Fibroblast of skin of abdomen (primary cell): Measurements from ENCODE around the gene CUX1.
"Not testable (repeated sequence)": the region's sequence is repeated elsewhere in the genome, so short reads cannot be mapped to it uniquely, and the experiment has no call there.

Experiments used
- DNase-seq: peaks from one replicate; pipeline ENCODE4 v3.0.0-alpha.2; 2013

The CUX1 gene

GRCh38 chr7:102223184-102223583 is 405.8 kb downstream of the CUX1 start:
- DNase-seq: no peak

- DNase-seq: no peak
Measured at GRCh38 chr7:102225025-102225424, 407.6 kb downstream of the CUX1 start.

- DNase-seq: no peak
Measured at GRCh38 chr7:102227371-102227770, 409.9 kb downstream of the CUX1 start.

DNA sequence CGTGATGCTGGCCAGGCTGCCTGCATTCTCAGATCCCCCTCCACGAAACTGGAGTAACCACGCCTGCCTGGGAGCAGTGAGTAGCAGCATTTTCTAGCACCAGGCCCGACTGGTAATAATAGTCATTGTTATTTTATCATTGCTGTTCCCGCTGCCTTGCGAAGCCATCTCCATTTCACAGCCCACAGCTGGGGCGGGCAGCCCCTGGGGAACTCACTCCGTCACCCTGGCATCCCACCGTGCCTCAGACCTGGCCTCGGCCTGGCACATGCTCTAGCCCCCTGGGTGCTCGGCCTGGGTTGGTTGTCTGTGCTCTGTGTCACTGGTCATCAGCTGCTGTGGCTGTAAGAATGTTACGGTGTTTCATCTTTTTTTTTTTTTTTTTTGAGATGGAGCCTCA is 411.5 kb downstream of the CUX1 start:
- DNase-seq: no peak

DNA sequence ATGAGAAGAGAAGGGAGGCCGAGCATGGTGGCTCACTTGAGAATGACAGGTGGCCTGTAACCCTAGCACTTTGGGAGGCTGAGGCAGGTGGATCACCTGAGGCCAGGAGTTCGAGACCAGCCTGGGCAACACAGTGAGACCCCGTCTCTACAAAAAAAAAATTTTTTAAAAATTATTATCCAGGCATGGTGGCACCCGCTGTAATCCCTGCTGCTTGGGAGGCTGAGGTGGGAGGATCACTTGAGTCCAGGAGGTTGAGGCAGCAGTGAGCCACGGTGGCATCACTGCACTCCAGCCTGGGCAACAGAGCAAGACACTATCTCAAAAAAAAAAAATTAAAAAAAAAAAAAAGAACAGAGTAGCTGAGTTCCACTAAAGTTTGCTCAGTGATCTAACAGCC is 412.7 kb downstream of the CUX1 start:
- DNase-seq: not testable (repeated sequence)

- peak; percentile 76 for DNase-seq
Measured at GRCh38 chr7:102230593-102230992, 413.2 kb downstream of the CUX1 start.

GRCh38 chr7:102232611-102233286 is 415.3 kb downstream of the CUX1 start:
- DNase-seq: no peak

DNA sequence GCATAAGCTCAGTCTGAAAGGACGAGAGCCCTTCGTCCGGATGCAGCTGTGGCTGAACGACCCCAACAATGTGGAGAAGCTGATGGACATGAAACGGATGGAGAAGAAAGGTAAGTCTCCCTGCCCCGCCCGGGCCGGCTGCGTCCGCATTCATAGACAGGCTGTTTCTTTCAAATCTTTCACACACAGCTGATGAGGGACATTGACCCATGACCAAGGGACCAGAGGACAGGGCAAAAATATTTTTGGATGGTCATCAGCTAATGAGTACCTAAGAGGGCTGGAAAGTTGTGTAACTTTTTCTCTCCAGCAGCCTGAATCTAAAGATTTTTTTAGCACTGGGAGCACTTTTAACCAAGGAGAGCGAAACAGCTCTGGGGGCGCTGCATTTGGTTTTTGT is 416.7 kb downstream of the CUX1 start:
- no peak for DNase-seq

GRCh38 chr7:102234801-102235550 is 417.6 kb downstream of the CUX1 start:
- DNase-seq: no peak

GRCh38 chr7:102236102-102236501 is 418.7 kb downstream of the CUX1 start:
- no peak for DNase-seq

DNA sequence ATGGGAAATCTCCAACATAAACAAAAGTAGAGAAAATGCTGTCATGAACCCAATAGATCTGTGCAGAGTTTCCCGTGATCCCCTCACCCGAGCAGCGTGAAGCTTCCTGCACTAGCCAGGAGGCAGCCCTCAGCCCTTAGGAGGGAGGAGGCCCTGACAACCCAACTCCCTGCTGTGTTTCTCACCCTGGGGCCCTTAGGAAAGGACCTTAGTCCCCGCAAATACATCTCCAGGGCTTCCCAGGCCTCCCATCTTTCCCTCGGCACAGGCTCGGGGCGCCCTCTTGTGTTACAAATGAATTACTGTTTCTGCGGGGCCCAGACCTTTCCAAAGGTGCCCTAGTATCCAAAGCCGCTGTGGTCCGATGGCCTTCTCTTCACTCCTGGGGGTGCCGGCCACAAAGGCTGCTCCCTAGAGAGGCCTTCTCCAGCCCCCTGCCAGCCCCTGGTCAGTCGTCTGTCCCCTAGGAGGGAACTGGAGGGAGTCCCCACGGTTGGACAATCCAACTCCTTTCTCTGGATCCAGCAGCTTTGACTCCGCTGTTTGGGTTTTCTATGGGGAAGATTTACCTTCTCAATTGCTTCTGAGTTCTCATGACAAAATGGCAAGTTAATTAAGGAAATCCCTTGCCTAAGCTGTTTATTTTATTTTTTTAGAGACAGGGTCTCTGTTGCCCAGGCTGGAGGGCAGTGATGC is 419.3 kb downstream of the CUX1 start:
- DNase-seq: peak; percentile 63

DNA sequence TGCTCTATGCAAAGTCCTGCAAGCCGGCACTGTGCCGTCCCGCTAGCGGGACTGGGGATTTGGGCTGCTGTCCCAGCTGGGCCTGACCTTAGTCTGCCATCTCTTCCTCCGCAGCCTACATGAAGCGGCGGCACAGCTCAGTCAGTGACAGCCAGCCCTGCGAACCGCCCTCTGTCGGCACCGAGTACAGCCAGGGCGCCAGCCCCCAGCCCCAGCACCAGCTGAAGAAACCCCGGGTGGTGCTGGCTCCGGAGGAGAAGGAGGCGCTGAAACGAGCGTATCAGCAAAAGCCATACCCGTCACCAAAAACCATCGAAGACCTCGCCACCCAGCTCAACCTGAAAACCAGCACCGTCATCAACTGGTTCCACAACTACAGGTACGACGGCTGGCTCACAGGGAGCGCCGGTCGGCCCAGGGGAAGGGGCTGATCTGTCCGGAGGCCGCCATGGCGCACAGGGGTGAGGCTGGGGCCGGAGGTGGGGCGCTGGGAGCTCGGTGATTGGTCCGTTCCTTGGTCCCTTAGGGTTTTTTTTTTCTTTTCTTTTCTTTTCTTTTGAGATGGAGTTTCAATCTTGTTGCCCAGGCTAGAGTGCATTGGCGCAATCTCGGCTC is 421.9 kb downstream of the CUX1 start:
- no peak for DNase-seq

GRCh38 chr7:102241431-102241830 is 424.0 kb downstream of the CUX1 start:
- no peak for DNase-seq

DNA sequence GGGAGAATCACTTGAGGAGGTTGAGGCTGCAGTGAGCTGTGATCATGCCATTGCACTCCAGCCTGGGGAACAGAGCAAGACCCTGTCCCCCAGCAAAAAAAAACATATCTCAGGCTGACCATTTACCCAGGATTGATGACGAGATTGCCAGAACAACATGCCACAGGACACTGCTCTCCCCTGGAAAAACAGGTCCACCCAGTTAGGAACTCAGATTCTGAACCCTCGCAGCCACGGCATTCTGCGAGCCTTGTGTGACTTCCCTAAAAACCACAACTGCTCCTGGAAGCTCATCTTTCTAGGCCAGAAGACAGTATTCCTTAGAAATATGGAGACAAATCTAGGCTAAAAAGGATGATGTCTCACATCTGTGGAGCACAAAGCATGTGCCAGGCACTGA is 427.2 kb downstream of the CUX1 start:
- no peak for DNase-seq

GRCh38 chr7:102248081-102248455 is 430.6 kb downstream of the CUX1 start:
- DNase-seq: no peak

- DNase-seq: no peak
Measured at GRCh38 chr7:102248456-102249395, 431.3 kb downstream of the CUX1 start.

DNA sequence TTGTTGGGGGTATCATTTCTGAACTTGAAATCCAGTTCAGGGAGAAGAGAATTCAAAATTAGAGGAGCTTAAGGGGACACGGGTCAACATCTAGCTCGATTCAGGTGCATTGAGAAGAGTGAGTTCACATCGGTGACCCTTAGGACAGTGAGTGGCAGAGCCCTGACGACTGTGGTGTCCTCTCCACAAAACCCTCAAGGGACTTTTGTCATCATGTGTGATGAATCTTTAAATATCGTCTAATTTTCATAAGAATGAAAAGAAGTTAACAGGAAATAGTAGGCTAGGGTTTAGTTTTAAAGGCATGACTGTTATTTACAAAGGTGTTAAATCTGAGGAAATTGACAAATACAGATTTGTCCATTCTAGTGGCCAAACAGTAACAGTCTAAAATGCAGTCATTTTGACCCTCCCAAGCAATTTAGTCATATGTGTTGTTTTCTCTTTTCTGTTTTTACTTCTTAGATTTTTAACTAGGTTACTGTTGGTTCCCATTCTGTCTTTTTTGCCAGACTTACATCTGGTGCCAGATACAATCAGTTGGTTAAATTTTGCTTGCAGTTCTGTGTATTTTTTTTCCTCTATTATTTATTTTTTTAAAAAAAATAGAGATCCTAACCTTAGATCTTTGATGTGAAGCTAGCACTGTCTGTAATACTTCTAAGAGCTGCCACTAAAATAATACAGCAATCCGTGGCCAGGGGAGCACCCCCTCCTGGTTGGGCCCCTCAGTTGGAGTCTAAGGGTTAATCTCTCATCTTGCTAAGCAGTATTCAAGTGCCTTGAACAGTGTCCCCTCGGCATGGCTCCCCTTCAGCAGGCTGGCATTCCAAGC is 434.3 kb downstream of the CUX1 start:
- no peak for DNase-seq

- no peak for DNase-seq
Measured at GRCh38 chr7:102252366-102252982, 435.0 kb downstream of the CUX1 start.

GRCh38 chr7:102253066-102253972 is 435.9 kb downstream of the CUX1 start:
- no peak for DNase-seq

- DNase-seq: no peak
Measured at GRCh38 chr7:102253973-102254370, 436.5 kb downstream of the CUX1 start.
